ENCODE results near the gene SPEG.

The SPEG gene

GRCh38 chr2:219483451-219484342 is 49.1 kb downstream of the SPEG start:
- no peak for FAIRE-seq

- FAIRE-seq = no peak
Observed at GRCh38 chr2:219484343-219485200, 49.9 kb downstream of the SPEG start.

GRCh38 chr2:219485201-219485580 is 50.5 kb downstream of the SPEG start:
- FAIRE-seq = no peak

- FAIRE-seq = no peak
Observed at GRCh38 chr2:219486380-219486959, 51.8 kb downstream of the SPEG start.

- FAIRE-seq = no peak
Observed at GRCh38 chr2:219488149-219488843, 53.7 kb downstream of the SPEG start.

- FAIRE-seq = no peak
Observed at GRCh38 chr2:219488844-219489194, 54.2 kb downstream of the SPEG start.

GRCh38 chr2:219489315-219489714 is 54.7 kb downstream of the SPEG start:
- no peak for FAIRE-seq

GRCh38 chr2:219490186-219490585 is 55.5 kb downstream of the SPEG start:
- no peak for FAIRE-seq

GRCh38 chr2:219490600-219491130 is 56.0 kb downstream of the SPEG start:
- FAIRE-seq = no peak

GRCh38 chr2:219491278-219491963 is 56.8 kb downstream of the SPEG start:
- no peak for FAIRE-seq

- FAIRE-seq = no peak
Observed at GRCh38 chr2:219492575-219492974, 57.9 kb downstream of the SPEG start.

GRCh38 chr2:219493086-219493485 is 58.4 kb downstream of the SPEG start:
- no peak for FAIRE-seq

- no peak for FAIRE-seq
Observed at GRCh38 chr2:219494952-219495530, 60.4 kb downstream of the SPEG start.

GRCh38 chr2:219495531-219496122 is 61.0 kb downstream of the SPEG start:
- peak; percentile 91 for FAIRE-seq

- FAIRE-seq = no peak
Observed at GRCh38 chr2:219496247-219496824, 61.7 kb downstream of the SPEG start.

GRCh38 chr2:219496825-219497494 is 62.3 kb downstream of the SPEG start:
- no peak for FAIRE-seq

GRCh38 chr2:219497495-219498279 is 63.0 kb downstream of the SPEG start:
- no peak for FAIRE-seq

GRCh38 chr2:219498280-219499057 is 63.8 kb downstream of the SPEG start, which contains the start of gene GMPPA:
GMPPA (plus strand) TSS chr2:219498891; CDS start chr2:219499976, 1,085 bp downstream.
- peak; percentile 98 for FAIRE-seq

- no peak for FAIRE-seq
Observed at GRCh38 chr2:219499058-219499307, 64.3 kb downstream of the SPEG start.
